ENCODE measurements around the gene KCNK4. TPM values are rescaled to one million over a fixed set of nuclear protein-coding genes. Genes with fewer than 3 reads are reported as not detected.

Gene KCNK4
- total and polyA plus RNA-seq, 2 donors (not counting 3 experiments of a cell fraction or from before 2014, with no cell fraction given), result 0.06 to 0.44 TPM

GRCh38 chr11:64321533-64321932 lies 30.4 kb downstream of the KCNK4 start:
- H3K36me3 ChIP-seq (ENCODE audit: control insufficient read depth in 2 of 2, extremely low read depth in 1 of 2, insufficient read depth in 2 of 2, low read length in 2 of 2), result peaks cover 0 to 11% of the 10 kb centered on the region in 2 experiments
- intact Hi-C loops (cut with micrococcal nuclease) (no loop called here), dilution Hi-C loops (cut with MboI; ENCODE audit: extremely low pct_ligation_motif_present, low sequenced_read_pairs) (no loop called here)
- H3K27me3 ChIP-seq (ENCODE audit: control insufficient read depth in 2 of 2, insufficient read depth in 2 of 2, low read length in 2 of 2), result no peaks in the 10 kb centered on the region
- H3K4me3 ChIP-seq (replicated peaks in 1 of 3; ENCODE audit: insufficient read depth in 1 of 3, low read depth in 1 of 3, low read length in 3 of 3), result no peak overlapping the region
- ChIA-PET POLR2A (no interaction called here), CTCF (interaction anchor here (2.9 kb wide), 1 partner anchor 11 kb away, joined by 19 read pairs; no protein-coding TSS in a partner anchor)
- FAIRE-seq, result no peak
- H4K20me1 ChIP-seq (replicated peaks; ENCODE audit: control insufficient read depth, extremely low read depth, insufficient read depth, low read length), result no peaks in the 10 kb centered on the region
- no peak overlapping the region for H2AFZ ChIP-seq (ENCODE audit: low read depth, low read length)
- no peak for DNase-seq (ENCODE audit: low read depth, low spot score)
- H3K4me1 ChIP-seq (ENCODE audit: control insufficient read depth, extremely low read depth, insufficient read depth, low read length), result peaks cover 9% of the 10 kb centered on the region
- no TSS peak for BruUV-seq (replicated peaks)
- TF ChIP-seq MYC (IDR thresholded peaks at IDR 0.05; ENCODE audit: low read depth, low read length) (no peak), GATA2 (IDR thresholded peaks at IDR 0.05; ENCODE audit: insufficient read depth, insufficient read length, low read depth, low read length) (no peak), JUN (IDR thresholded peaks at IDR 0.05; ENCODE audit: borderline replicate concordance, insufficient read depth, insufficient read length, low read depth) (no peak), FOS (IDR thresholded peaks at IDR 0.05; ENCODE audit: borderline replicate concordance, insufficient read depth, low read length) (no peak), EZH2 (IDR thresholded peaks at IDR 0.05; ENCODE audit: borderline replicate concordance, low read depth, low read length, severe bottlenecking) (no peak), POLR2AphosphoS5 (IDR thresholded peaks at IDR 0.05; ENCODE audit: insufficient read depth, low read depth, low read length) (no peak), MAX (IDR thresholded peaks at IDR 0.05; ENCODE audit: insufficient read depth, insufficient read length) (no peak)
- H3K9me3 ChIP-seq (replicated peaks; ENCODE audit: control insufficient read depth, insufficient read depth, low read length), result no peaks in the 10 kb centered on the region
- H3K27ac ChIP-seq (ENCODE audit: insufficient read depth, low read depth, low read length), result no peak overlapping the region
- H3K9me1 ChIP-seq (replicated peaks; ENCODE audit: control insufficient read depth, extremely low read depth, insufficient read depth, low read length), result no peaks in the 10 kb centered on the region
- no peak overlapping the region for H3K9ac ChIP-seq (replicated peaks; ENCODE audit: extremely low read depth, insufficient read depth, low read length)
- H3K4me2 ChIP-seq (ENCODE audit: insufficient read depth, low read length), result no peak overlapping the region
- H3K79me2 ChIP-seq (ENCODE audit: control insufficient read depth, insufficient read depth, low read length), result peaks cover 4% of the 10 kb centered on the region

GRCh38 chr11:64322925-64323260 lies 31.8 kb downstream of the KCNK4 start:
- dilution Hi-C loops (cut with MboI; ENCODE audit: extremely low pct_ligation_motif_present, low sequenced_read_pairs), result no loop called here
- no peak overlapping the region for H3K4me3 ChIP-seq (replicated peaks in 1 of 3; ENCODE audit: insufficient read depth in 1 of 3, low read depth in 1 of 3, low read length in 3 of 3)
- intact Hi-C loops (cut with micrococcal nuclease), result no loop called here
- no peak overlapping the region for H3K9ac ChIP-seq (replicated peaks; ENCODE audit: extremely low read depth, insufficient read depth, low read length)
- no TSS peak for BruUV-seq (replicated peaks)
- FAIRE-seq (no peak), DNase-seq (ENCODE audit: low read depth, low spot score) (no peak)
- H3K4me2 ChIP-seq (ENCODE audit: insufficient read depth, low read length), result no peak overlapping the region
- POLR2A ChIA-PET, result no interaction called here
- H4K20me1 ChIP-seq (replicated peaks; ENCODE audit: control insufficient read depth, extremely low read depth, insufficient read depth, low read length), result no peaks in the 10 kb centered on the region
- no peaks in the 10 kb centered on the region for H3K27me3 ChIP-seq (ENCODE audit: control insufficient read depth in 2 of 2, insufficient read depth in 2 of 2, low read length in 2 of 2)
- CTCF ChIA-PET, result interaction anchor here (2.9 to 3.4 kb wide), 2 partner anchors 9 to 20 kb away, joined by 14 to 19 read pairs; no protein-coding TSS in a partner anchor
- peaks cover 2% of the 10 kb centered on the region for H3K79me2 ChIP-seq (ENCODE audit: control insufficient read depth, insufficient read depth, low read length)
- TF ChIP-seq EZH2 (IDR thresholded peaks at IDR 0.05; ENCODE audit: borderline replicate concordance, low read depth, low read length, severe bottlenecking) (no peak), MAX (IDR thresholded peaks at IDR 0.05; ENCODE audit: insufficient read depth, insufficient read length) (no peak), POLR2A (IDR thresholded peaks at IDR 0.05; ENCODE audit: low read depth, low read length) (no peak), GATA2 (IDR thresholded peaks at IDR 0.05; ENCODE audit: insufficient read depth, insufficient read length, low read depth, low read length) (no peak), MYC (IDR thresholded peaks at IDR 0.05; ENCODE audit: low read depth, low read length) (no peak), FOS (IDR thresholded peaks at IDR 0.05; ENCODE audit: borderline replicate concordance, insufficient read depth, low read length) (no peak), CTCF (IDR thresholded peaks at IDR 0.05; ENCODE audit: extremely low read depth in 1 of 2, insufficient read depth in 1 of 2, low read depth in 1 of 2, low read length in 2 of 2) (no peak), JUN (IDR thresholded peaks at IDR 0.05; ENCODE audit: borderline replicate concordance, insufficient read depth, insufficient read length, low read depth) (no peak), POLR2AphosphoS5 (IDR thresholded peaks at IDR 0.05; ENCODE audit: insufficient read depth, low read depth, low read length) (no peak)
- H3K36me3 ChIP-seq (ENCODE audit: control insufficient read depth in 2 of 2, extremely low read depth in 1 of 2, insufficient read depth in 2 of 2, low read length in 2 of 2), result peaks cover 0 to 11% of the 10 kb centered on the region in 2 experiments
- H3K4me1 ChIP-seq (ENCODE audit: control insufficient read depth, extremely low read depth, insufficient read depth, low read length), result peaks cover 6% of the 10 kb centered on the region
- H3K9me1 ChIP-seq (replicated peaks; ENCODE audit: control insufficient read depth, extremely low read depth, insufficient read depth, low read length), result no peaks in the 10 kb centered on the region
- H3K9me3 ChIP-seq (replicated peaks; ENCODE audit: control insufficient read depth, insufficient read depth, low read length), result no peaks in the 10 kb centered on the region
- no peak overlapping the region for H3K27ac ChIP-seq (ENCODE audit: insufficient read depth, low read depth, low read length)
- H2AFZ ChIP-seq (ENCODE audit: low read depth, low read length), result no peak overlapping the region

Data from endothelial cell of umbilical vein (primary cell).